ENCODE data around the gene NMNAT2.

The NMNAT2 gene

GRCh38 chr1:183212870-183213269, 205.3 kb downstream of the NMNAT2 start:
- no peak for DNase-seq (ENCODE audit: low read depth in 2 of 2)

- DNase-seq (ENCODE audit: low read depth in 2 of 2) = no peak
Measured at GRCh38 chr1:183210681-183211080, 207.5 kb downstream of the NMNAT2 start.

- no peak for DNase-seq (ENCODE audit: low read depth in 2 of 2)
Measured at GRCh38 chr1:183209533-183210158, 208.5 kb downstream of the NMNAT2 start.

GRCh38 chr1:183206538-183207122, 211.6 kb downstream of the NMNAT2 start:
- DNase-seq (ENCODE audit: low read depth in 2 of 2) = no peak

GRCh38 chr1:183205196-183205781, 212.9 kb downstream of the NMNAT2 start:
- no peak for DNase-seq (ENCODE audit: low read depth in 2 of 2)

GRCh38 chr1:183203094-183203493, 215.1 kb downstream of the NMNAT2 start:
- no peak for DNase-seq (ENCODE audit: low read depth in 2 of 2)

GRCh38 chr1:183200451-183200850, 217.7 kb downstream of the NMNAT2 start:
- no peak for DNase-seq (ENCODE audit: low read depth in 2 of 2)

GRCh38 chr1:183199304-183199703, 218.9 kb downstream of the NMNAT2 start:
- no peak for DNase-seq (ENCODE audit: low read depth in 2 of 2)

GRCh38 chr1:183198463-183198862, 219.7 kb downstream of the NMNAT2 start:
- no peak for DNase-seq (ENCODE audit: low read depth in 2 of 2)

All from stimulated activated CD8-positive, alpha-beta memory T cell treated with anti-CD3 and anti-CD28 coated beads, Interleukin-15, amount 100 ng/mL, for 4 hours (primary cell).